ENCODE measurements around the gene UBAP2.
A peak's percentile ranks its signal among the peaks of the same experiment; 100 is the strongest.

UBAP2 gene

DNA sequence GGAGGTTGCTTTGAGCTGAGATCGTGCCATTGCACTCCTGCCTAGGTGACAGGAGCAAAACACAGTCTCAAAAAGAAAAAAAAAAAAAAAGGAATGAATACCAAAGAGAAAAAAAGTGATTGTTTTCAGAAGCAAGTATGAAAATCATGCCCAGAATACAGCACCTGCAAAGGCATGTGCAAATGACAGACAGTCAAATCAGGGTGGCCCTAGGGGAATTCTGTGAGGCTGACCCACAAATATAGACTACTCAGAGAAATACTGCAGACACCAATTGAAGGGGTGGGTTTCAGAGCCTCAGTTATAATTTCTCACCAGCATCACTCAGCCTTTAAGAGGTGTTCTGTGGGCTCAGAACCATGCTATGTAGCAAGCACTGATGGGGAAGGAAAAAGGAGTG lies 49.2 kb upstream of the UBAP2 start:
- Histone ChIP-seq H3K36me3 (ENCODE audit: insufficient read depth, low read length) (peaks cover 81% of the 10 kb centered on the region), H3K9me2 (ENCODE audit: low read depth, low read length) (no peaks in the 10 kb centered on the region), H4K20me1 (ENCODE audit: insufficient read depth, low read length) (no peaks in the 10 kb centered on the region), H2AFZ (ENCODE audit: low read length) (no peak overlapping the region), H3K27ac (ENCODE audit: low read depth, low read length, poor library complexity, severe bottlenecking) (peak overlapping the region; percentile 98), H3K4me1 (ENCODE audit: insufficient read depth, low read length, severe bottlenecking) (peaks cover 61% of the 10 kb centered on the region), H3F3A (ENCODE audit: insufficient read depth, low read length) (no peaks in the 10 kb centered on the region), H3K79me2 (ENCODE audit: insufficient read depth, low read length) (no peaks in the 10 kb centered on the region), H3K4me2 (ENCODE audit: low read length) (peak overlapping the region; percentile 47), H3K27me3 (ENCODE audit: insufficient read depth, low read length) (no peaks in the 10 kb centered on the region), H3K9ac (ENCODE audit: low read length) (peak overlapping the region; percentile 48; the same call in 1 of the 2 replicates), H3K4me3 (ENCODE audit: low read depth, low read length, poor library complexity, severe bottlenecking) (peak overlapping the region; percentile 34), H3K9me3 (ENCODE audit: low read length) (no peaks in the 10 kb centered on the region)
- TF ChIP-seq EZH2 (IDR thresholded peaks at IDR 0.05; ENCODE audit: borderline replicate concordance, low read length): no peak
- TF ChIP-seq, protein P1, sequence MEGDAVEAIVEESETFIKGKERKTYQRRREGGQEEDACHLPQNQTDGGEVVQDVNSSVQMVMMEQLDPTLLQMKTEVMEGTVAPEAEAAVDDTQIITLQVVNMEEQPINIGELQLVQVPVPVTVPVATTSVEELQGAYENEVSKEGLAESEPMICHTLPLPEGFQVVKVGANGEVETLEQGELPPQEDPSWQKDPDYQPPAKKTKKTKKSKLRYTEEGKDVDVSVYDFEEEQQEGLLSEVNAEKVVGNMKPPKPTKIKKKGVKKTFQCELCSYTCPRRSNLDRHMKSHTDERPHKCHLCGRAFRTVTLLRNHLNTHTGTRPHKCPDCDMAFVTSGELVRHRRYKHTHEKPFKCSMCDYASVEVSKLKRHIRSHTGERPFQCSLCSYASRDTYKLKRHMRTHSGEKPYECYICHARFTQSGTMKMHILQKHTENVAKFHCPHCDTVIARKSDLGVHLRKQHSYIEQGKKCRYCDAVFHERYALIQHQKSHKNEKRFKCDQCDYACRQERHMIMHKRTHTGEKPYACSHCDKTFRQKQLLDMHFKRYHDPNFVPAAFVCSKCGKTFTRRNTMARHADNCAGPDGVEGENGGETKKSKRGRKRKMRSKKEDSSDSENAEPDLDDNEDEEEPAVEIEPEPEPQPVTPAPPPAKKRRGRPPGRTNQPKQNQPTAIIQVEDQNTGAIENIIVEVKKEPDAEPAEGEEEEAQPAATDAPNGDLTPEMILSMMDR (IDR thresholded peaks at IDR 0.05; ENCODE audit: low read length): no peak

GRCh38 chr9:34096751-34097150 lies 48.1 kb upstream of the UBAP2 start:
- no peaks in the 10 kb centered on the region for H3F3A ChIP-seq (ENCODE audit: insufficient read depth, low read length)
- H3K9me3 ChIP-seq (ENCODE audit: low read length): no peaks in the 10 kb centered on the region
- no peaks in the 10 kb centered on the region for H4K20me1 ChIP-seq (ENCODE audit: insufficient read depth, low read length)
- peaks cover 81% of the 10 kb centered on the region for H3K36me3 ChIP-seq (ENCODE audit: insufficient read depth, low read length)
- no peaks in the 10 kb centered on the region for H3K9me2 ChIP-seq (ENCODE audit: low read depth, low read length)
- H3K4me2 ChIP-seq (ENCODE audit: low read length): peak overlapping the region; percentile 47; the same call in 1 of the 2 replicates
- H3K4me3 ChIP-seq (ENCODE audit: low read depth, low read length, poor library complexity, severe bottlenecking): peak overlapping the region; percentile 34
- peaks cover 61% of the 10 kb centered on the region for H3K4me1 ChIP-seq (ENCODE audit: insufficient read depth, low read length, severe bottlenecking)
- H2AFZ ChIP-seq (ENCODE audit: low read length): no peak overlapping the region
- no peak for TF ChIP-seq EZH2 (IDR thresholded peaks at IDR 0.05; ENCODE audit: borderline replicate concordance, low read length)
- TF ChIP-seq, protein P1 (IDR thresholded peaks at IDR 0.05; ENCODE audit: low read length): no peak
- H3K9ac ChIP-seq (ENCODE audit: low read length): peak overlapping the region; percentile 48; the same call in 1 of the 2 replicates
- H3K27ac ChIP-seq (ENCODE audit: low read depth, low read length, poor library complexity, severe bottlenecking): peak overlapping the region; percentile 98
- H3K79me2 ChIP-seq (ENCODE audit: insufficient read depth, low read length): no peaks in the 10 kb centered on the region
- H3K27me3 ChIP-seq (ENCODE audit: insufficient read depth, low read length): no peaks in the 10 kb centered on the region

- Histone ChIP-seq H3F3A (ENCODE audit: insufficient read depth, low read length) (no peaks in the 10 kb centered on the region), H3K9me3 (ENCODE audit: low read length) (no peaks in the 10 kb centered on the region), H3K36me3 (ENCODE audit: insufficient read depth, low read length) (peaks cover 88% of the 10 kb centered on the region), H4K20me1 (ENCODE audit: insufficient read depth, low read length) (no peaks in the 10 kb centered on the region), H3K9ac (ENCODE audit: low read length) (no peak overlapping the region), H3K27me3 (ENCODE audit: insufficient read depth, low read length) (no peaks in the 10 kb centered on the region), H2AFZ (ENCODE audit: low read length) (no peak overlapping the region), H3K4me1 (ENCODE audit: insufficient read depth, low read length, severe bottlenecking) (peaks cover 37% of the 10 kb centered on the region), H3K4me3 (ENCODE audit: low read depth, low read length, poor library complexity, severe bottlenecking) (no peak overlapping the region), H3K79me2 (ENCODE audit: insufficient read depth, low read length) (no peaks in the 10 kb centered on the region), H3K4me2 (ENCODE audit: low read length) (no peak overlapping the region), H3K27ac (ENCODE audit: low read depth, low read length, poor library complexity, severe bottlenecking) (no peak overlapping the region), H3K9me2 (ENCODE audit: low read depth, low read length) (no peaks in the 10 kb centered on the region)
- TF ChIP-seq EZH2 (IDR thresholded peaks at IDR 0.05; ENCODE audit: borderline replicate concordance, low read length): no peak
- TF ChIP-seq, protein P1 (IDR thresholded peaks at IDR 0.05; ENCODE audit: low read length): no peak
Measured at GRCh38 chr9:34093578-34093977, 44.9 kb upstream of the UBAP2 start.

Data from OCI-LY1 (cell line).